GM19328 (cell line): ENCODE measurements around the gene PLXDC1.
"Not testable (repeated sequence)": the region's sequence is repeated elsewhere in the genome, so short reads cannot be mapped to it uniquely, and the experiment has no call there.

Source experiments
- ATAC-seq: cut with Tn5 transposase; IDR thresholded peaks from one replicate; pipeline ENCODE4 v1.9.1; 2021; ENCODE audit warnings: mild to moderate bottlenecking, moderate library complexity; ENCODE audit not compliant: unreplicated experiment

Gene PLXDC1

DNA sequence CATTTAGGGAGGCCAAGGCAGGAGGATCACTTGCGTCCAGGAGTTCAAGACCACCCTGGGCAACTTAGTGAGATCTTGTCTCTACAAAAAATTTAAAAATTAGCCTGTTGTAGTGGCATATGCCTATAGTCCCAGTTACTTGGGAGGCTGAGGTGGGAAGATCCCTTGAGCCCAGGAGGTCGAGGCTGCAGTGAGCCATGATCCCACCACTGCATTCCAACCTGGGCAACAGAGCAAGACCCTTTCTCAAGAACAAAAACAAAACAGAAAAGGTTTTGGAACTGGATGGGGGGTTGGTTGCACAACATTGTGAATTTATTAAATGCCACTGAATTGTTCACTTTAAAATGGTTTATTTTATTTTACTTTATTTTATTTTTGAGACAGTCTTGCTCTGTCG lies 21.2 kb downstream of the PLXDC1 start:
- no peak for ATAC-seq

GRCh38 chr17:39129544-39129943 lies 21.9 kb downstream of the PLXDC1 start:
- not testable (repeated sequence) for ATAC-seq

- no peak for ATAC-seq
These were observed 25.0 kb downstream of the PLXDC1 start for GRCh38 chr17:39126436-39126835.

DNA sequence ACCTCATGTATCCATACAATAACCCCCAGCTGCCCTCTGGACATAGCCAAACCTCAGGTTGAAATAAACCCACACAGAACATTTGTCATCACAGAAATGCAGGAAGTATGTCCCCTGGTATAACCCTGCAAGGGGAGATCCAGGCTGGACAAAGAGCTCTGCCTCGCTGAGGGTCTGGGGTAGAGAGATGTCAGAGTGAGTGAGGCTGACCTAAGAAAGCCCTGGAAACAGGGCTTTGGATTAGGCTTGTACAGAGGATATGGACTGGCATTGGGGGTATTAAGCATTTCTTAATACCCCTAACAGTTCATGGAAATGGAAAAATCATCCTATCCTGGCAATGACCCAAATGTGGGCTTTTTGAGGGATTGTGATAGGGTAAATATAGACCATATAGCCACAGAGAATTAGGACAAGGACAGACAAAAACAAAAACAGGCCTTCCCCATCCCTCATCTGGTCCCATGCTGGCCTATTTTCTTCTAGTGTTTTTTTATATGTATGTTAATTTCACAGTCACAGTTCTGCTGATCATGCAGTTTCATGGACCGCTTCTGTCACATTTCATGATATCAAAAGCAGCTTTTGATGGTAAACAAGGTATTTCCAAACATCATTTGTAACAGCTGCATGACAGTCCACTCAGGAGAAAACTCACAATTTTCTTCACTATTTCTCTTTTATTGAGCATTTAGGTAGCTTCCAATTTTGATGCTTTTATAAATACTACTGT lies 26.1 kb downstream of the PLXDC1 start:
- no peak for ATAC-seq

- no peak for ATAC-seq
These were observed 27.8 kb downstream of the PLXDC1 start for GRCh38 chr17:39123627-39124026.

DNA sequence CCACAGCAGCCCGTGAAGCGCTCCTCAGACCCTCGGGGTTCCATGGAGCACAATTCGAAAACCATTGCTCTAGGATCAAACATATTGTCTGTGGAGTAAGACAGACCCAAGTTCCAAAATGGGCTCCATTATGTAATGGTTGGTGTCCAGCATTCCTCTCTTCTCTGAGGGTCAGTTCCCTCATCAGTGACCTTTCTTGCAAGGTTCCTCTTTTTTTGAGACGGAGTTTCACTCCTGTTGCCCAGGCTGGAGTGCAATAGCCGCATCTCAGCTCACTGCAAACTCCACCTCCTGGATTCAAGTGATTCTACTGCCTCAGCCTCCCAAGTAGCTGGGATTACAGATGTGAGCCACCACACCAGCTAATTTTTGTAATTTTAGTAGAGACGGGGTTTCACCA lies 28.4 kb downstream of the PLXDC1 start:
- ATAC-seq = no peak

DNA sequence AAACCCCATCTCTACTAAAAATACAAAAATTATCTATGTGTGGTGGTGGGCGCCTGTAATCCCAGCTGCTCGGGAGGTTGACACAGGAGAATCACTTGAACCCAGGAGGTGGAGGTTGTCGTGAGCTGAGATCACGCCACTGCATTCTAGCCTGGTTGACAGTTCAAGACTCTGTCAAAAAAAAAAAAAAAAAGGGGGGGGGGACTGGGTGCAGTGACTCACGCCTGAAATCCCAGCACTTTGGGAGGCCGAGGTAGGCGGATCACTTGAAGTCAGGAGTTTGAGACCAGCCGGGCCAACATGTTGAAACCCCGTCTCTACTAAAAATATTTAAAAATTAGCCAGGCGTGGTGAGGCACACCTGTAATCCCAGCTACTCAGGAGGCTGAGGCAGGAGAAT lies 29.5 kb downstream of the PLXDC1 start:
- ATAC-seq = not testable (repeated sequence)

- ATAC-seq = no peak
These were observed 32.6 kb downstream of the PLXDC1 start for GRCh38 chr17:39118674-39119419.

DNA sequence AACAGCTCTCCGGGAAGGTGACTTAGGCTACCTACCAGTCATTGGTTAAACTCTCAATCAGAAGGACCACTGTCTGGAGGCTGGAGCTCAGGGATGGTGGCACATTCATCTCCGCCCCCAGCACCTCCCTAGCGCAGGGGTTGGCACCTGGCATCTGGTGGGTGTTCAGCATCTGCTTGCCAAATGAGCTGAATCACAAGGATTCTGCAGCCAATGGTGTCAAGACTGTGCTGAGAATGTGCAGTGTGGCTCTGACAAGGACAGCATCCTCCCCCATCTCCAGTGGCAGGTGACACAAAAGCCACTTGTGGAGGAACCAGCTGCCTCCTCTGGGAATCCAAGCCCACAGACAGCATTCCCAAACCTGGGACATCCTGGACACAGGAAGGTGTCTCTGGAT lies 35.2 kb downstream of the PLXDC1 start:
- no peak for ATAC-seq

DNA sequence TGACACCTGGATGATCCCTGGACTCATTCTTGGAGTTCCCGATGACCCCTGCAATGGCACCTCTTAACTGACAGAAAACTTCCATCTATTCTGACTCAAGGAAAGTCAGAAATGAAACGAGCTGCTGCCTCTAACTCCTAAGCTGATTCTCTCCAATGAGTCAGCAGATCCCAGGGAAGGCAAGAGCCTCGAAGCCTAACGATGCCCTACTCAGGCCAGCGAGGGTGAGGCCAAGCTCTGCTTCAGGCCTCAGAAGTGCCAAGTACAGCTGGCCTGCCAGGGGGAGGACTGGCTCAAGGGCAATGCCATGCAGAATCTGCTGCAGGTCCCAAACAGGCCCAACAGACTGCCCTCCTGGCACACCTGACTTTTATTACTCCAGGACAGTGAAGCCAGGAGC lies 36.3 kb downstream of the PLXDC1 start:
- no peak for ATAC-seq

- ATAC-seq = no peak
These were observed 36.7 kb downstream of the PLXDC1 start for GRCh38 chr17:39114723-39115122.

- ATAC-seq = no peak
These were observed 37.6 kb downstream of the PLXDC1 start for GRCh38 chr17:39113871-39114270.

DNA sequence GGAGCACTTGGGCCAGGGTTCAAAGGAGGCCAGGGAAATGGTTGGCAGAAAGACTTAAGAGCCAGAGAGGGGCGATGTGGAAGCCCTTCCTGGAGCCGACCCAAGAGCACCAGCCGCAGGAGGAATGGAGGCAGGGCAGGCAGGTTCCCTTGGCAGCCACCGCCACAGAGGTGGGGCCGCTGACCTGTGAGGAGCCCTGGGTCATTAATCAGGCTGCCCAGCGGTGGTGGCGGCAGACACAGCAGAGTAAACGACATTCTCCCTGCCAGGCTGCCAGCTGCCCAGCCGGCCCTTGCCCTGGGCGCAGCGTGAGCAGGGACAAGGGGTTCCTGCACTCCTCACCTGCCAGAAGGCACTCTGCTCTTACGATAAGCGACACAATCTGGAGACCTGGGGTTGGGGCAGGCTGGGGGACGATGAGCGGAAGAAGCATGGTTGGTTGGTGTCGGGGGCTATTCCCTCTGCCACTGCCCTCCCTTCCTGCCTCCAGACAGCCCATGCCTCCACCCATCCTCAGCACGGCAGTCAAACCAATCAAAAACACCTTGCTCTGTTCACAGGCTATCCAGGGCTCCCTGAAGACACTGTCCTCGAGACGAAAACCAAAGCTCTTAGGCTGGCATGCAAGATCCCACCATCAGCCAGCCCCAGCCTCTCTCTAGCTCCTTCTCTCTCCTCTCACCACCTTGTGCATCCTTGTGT lies 40.9 kb downstream of the PLXDC1 start:
- no peak for ATAC-seq

DNA sequence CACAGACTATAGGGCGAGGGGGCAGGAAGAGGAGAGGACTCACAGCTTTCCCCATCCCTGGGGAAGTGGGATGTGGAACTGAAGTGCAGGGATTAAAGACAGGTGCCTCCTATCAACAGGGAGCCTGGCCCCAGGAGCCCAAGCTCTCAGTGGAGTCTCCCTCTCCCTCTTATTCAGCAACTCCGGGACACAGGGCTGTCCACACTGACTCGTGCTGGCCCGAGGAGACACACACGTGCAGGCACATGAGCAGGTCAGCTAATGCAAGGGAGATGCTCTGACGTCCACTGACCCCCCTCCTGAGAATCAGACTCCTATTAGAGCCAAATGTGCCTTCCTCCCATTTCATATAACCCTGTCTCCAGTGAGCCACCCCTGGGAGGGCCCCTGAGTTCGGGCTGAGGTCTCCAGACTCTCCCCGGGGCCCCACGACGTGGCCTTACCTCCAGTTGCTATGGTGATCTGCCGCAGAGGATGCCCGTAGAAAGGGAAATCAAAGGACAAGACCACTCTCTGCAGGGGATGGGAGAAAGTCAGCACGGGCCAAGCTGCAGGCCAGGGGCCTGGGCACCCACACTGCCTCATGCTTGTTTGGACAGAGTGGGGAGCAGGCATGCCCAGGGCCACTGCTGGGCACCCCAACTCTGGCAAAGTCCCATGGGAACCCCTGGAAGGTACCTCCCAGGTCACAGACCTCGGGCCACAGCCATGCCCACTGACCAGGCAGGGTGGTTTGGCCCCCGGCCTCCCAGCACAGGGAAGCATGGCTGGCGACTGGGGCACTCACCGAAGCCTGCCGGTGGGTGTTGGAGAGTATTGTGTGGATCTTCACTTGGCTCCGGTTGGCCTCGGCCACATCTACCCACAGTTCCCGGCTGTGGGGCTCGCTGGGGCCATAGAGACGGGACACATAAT lies 42.7 kb downstream of the PLXDC1 start:
- ATAC-seq = no peak

DNA sequence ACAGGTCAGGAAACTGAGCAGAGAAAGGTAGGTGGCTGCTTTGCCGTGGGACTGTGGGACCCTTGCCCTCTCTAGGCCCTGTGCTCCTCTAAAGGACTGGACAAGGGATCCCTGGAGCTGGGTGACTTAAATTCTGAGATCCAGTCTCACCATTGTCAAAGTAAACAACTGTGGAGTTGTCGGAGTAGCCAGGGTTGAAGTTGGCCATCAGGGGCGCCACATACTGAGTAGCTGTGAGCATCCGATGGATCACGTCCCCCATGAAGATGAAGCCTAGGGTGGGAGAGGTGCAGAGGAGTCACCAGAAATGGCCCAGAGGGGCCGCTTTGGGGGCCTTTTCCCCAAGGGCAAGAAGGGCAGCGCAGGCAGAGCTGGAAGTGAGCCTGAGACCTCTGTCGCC lies 43.5 kb downstream of the PLXDC1 start:
- no peak for ATAC-seq

DNA sequence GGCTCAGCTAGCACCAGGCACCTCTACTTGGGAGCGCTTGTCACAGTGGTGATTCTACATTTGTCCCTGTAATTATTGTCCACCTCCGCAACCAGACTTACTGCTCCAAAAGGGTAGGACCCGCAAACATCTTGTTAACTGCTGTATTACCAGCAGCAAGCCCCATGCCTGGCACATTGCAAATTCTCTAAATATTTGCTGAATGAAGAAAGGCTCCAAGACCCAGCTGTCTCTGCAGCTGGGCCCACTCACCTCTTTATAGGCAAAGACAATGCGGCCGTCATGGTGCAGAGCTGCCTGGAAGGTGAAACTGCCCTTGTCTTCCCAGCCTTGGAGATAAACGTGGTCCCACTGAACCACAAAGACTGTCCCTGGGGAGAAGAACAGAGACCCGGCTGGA lies 44.3 kb downstream of the PLXDC1 start:
- no peak for ATAC-seq

DNA sequence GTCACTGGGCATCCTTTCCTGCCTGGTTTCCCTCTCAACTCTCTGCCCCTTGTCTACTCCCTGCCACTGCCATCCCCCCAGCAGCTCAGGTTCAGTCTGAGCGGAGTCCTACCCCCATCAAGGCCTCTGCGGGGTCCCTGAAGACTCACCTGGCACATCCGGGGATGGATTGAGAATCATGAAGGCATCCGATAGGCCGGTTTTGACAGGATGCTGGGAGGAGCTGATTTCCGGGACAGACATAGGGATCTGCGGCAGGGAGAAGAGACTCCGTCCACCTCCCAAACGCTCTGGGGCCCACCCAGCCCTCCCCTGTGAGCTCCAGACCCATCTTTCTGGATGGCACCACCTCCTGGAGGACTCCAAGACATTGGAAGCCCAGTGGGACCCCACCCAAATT lies 45.7 kb downstream of the PLXDC1 start:
- ATAC-seq = no peak

- no peak for ATAC-seq
These were observed 46.8 kb downstream of the PLXDC1 start for GRCh38 chr17:39104657-39105056.

- ATAC-seq = no peak
These were observed 47.4 kb downstream of the PLXDC1 start for GRCh38 chr17:39104046-39104445.

DNA sequence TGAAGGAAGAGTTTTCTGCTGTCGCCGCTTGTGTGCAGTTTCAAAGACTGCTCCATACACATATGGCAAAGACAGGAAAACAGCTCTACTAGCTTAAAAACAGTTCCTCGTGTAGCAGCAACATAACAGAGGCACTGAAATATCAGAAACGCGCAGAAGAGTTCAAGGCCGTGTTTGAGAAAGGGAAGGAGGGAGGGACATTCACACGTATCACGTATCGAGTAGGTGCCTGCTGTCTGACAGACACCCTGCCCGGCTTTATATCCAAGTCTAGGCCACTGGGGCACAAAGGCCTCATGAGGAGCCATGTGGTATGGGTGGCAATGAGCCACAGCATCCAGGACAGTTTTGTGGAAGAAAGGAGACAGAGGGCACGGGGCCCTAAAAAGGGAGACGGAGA lies 50.3 kb downstream of the PLXDC1 start:
- ATAC-seq = no peak

DNA sequence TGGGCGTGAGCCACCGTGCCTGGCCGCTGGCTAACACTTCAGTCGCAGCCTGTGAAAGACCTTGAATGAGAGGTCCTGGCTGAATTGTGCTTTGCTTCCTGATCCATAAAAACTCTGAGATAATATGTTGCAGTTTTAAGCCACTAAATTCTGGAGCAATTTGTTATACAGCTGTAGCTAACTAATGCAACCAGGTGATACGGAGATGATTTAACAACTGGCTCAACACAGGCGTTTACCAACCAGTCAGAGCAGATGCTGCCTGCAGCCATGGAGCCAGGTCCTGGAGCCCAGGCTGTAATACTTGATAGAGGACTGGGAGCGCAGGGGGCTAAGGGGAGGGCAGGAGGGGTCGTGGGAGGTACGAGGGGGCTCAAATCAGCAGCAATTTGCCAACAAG lies 50.9 kb downstream of the PLXDC1 start:
- ATAC-seq = no peak
